Endodermal cell (in vitro differentiated cells): ENCODE measurements around the gene SERPINF2. TPM values are rescaled to one million over a fixed set of nuclear protein-coding genes. Genes with fewer than 3 reads are reported as not detected.
"Not testable (repeated sequence)": the region's sequence is repeated elsewhere in the genome, so short reads cannot be mapped to it uniquely, and the experiment has no call there.

Source experiments
- DNase-seq: peaks from one replicate; pipeline ENCODE4 v3.0.0-alpha.2; 2017
- H3K27ac ChIP-seq: 2 replicates; pipeline ENCODE4 v1.5.1; 2013; ENCODE audit warnings: mild to moderate bottlenecking, low read depth, low read length, moderate library complexity
- H3K27me3 ChIP-seq: 2 replicates; pipeline ENCODE4 v1.6.1; 2013; ENCODE audit warnings: mild to moderate bottlenecking, low read length, moderate library complexity; ENCODE audit not compliant: insufficient read depth, control insufficient read depth, poor library complexity, severe bottlenecking
- H3K36me3 ChIP-seq: 2 replicates; pipeline ENCODE4 v1.7.0; 2013; ENCODE audit warnings: mild to moderate bottlenecking, low read length, moderate library complexity; ENCODE audit not compliant: control insufficient read depth, insufficient read depth
- H3K4me1 ChIP-seq: one replicate; pipeline ENCODE4 v1.7.0; 2013; ENCODE audit warnings: low read length; ENCODE audit not compliant: control insufficient read depth, insufficient read depth
- H3K4me3 ChIP-seq: 2 replicates; pipeline ENCODE4 v1.5.1; 2013; ENCODE audit warnings: mild to moderate bottlenecking, low read length, moderate library complexity
- H3K9ac ChIP-seq: 2 replicates; pipeline ENCODE4 v1.6.1; 2013; ENCODE audit warnings: mild to moderate bottlenecking, low read length, moderate library complexity; ENCODE audit not compliant: poor library complexity, severe bottlenecking; ENCODE audit errors: extremely low read depth
- H3K9me3 ChIP-seq: 2 replicates; pipeline ENCODE4 v1.6.1; 2013; ENCODE audit warnings: mild to moderate bottlenecking, low read length, moderate library complexity; ENCODE audit not compliant: control insufficient read depth
- H3K27ac Mint-ChIP-seq: 2 replicates; pipeline ENCODE4 v1.8.0; 2020; ENCODE audit warnings: mixed read lengths
- H3K27me3 Mint-ChIP-seq: 2 replicates; pipeline ENCODE4 v1.8.0; 2021; ENCODE audit warnings: mild to moderate bottlenecking, mixed read lengths; ENCODE audit not compliant: insufficient read depth
- H3K36me3 Mint-ChIP-seq: 2 replicates; pipeline ENCODE4 v1.8.0; 2020; ENCODE audit warnings: low read depth, mixed read lengths
- H3K4me1 Mint-ChIP-seq: 2 replicates; pipeline ENCODE4 v1.8.0; 2020; ENCODE audit warnings: mixed read lengths
- H3K4me3 Mint-ChIP-seq: 2 replicates; pipeline ENCODE4 v1.8.0; 2020; ENCODE audit warnings: mild to moderate bottlenecking, moderate library complexity, mixed read lengths
- H3K9me3 Mint-ChIP-seq: 2 replicates; pipeline ENCODE4 v1.8.0; 2020; ENCODE audit warnings: mild to moderate bottlenecking, mixed read lengths
- CTCF ChIP-seq: fragments of 200-600 bp; sonication (generic); conservative IDR thresholded peaks from 2 replicates; pipeline ENCODE4 v1.5.0; 2021; ENCODE audit warnings: antibody characterized with exemption, mild to moderate bottlenecking
- WGBS, 2 experiments: methylation state at CpG; one replicate each; pipeline versions ENCODE4 v1.1.5 to v1.1.7; 2013; ENCODE audit warnings: missing lambda C conversion rate in 2 of 2, mixed read lengths in 1 of 2; ENCODE audit not compliant: insufficient coverage in 1 of 2, insufficient read length in 1 of 2; 5-methylcytosine and 5-hydroxymethylcytosine counted together
- total RNA-seq, 2 donors: library from RNA; stranded (reverse); fragmentation: NEBNext Ultra II Directional in 1 of 2; extraction: Animal tissue kit (Norgen Biotek cat#: 25700) in 1 of 2; gene quantifications; 2 replicates in 1 of 2; 3 replicates in 1 of 2; pipeline ENCODE4 v1.2.1, GENCODE V29; 2021

SERPINF2 gene
- total RNA-seq, 2 donors from 2014 or later: 0.86 to 1.8 TPM

GRCh38 chr17:1793447-1793806 lies 50.8 kb downstream of the SERPINF2 start:
- peaks cover 45% of the 10 kb centered on the region for H3K36me3 Mint-ChIP-seq
- H3K27ac Mint-ChIP-seq: no peak overlapping the region
- H3K4me1 Mint-ChIP-seq: no peaks in the 10 kb centered on the region
- Histone ChIP-seq H3K27ac (no peak overlapping the region), H3K27me3 (no peaks in the 10 kb centered on the region), H3K4me1 (no peaks in the 10 kb centered on the region), H3K36me3 (peaks cover 14% of the 10 kb centered on the region), H3K9ac (no peak overlapping the region), H3K9me3 (no peaks in the 10 kb centered on the region), H3K4me3 (no peak overlapping the region)
- no peaks in the 10 kb centered on the region for H3K27me3 Mint-ChIP-seq
- no peak for TF ChIP-seq CTCF
- no peak overlapping the region for H3K4me3 Mint-ChIP-seq
- 97 to 100% methylated on average over 1 of the region's 1 CpG for WGBS, 2 experiments
- DNase-seq: no peak
- H3K9me3 Mint-ChIP-seq: no peaks in the 10 kb centered on the region

DNA sequence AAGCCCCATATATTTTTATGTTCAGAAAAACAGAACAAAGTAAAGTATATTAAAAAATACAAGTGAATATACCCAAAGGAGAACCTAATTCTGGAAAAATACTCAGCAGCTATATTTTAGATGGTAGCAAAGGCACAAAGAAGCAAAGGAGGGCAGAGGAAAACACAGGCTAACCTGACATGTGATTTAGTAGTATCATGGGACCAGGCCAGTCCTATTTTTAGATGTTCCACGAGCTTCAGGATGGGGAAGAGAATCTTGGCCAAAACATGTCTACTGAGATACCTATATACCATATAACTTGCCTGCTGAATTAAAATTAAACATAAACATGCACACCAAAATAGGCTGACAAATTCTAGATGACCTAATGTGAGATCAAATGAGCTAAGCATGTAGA lies 54.1 kb downstream of the SERPINF2 start:
- no peaks in the 10 kb centered on the region for H3K4me1 Mint-ChIP-seq
- H3K27ac ChIP-seq: no peak overlapping the region
- no peak overlapping the region for H3K4me3 Mint-ChIP-seq
- 50 to 89% methylated on average over 1 of the region's 1 CpG for WGBS, 2 experiments
- H3K4me3 ChIP-seq: no peak overlapping the region
- TF ChIP-seq CTCF: no peak
- no peak overlapping the region for H3K27ac Mint-ChIP-seq
- no peak overlapping the region for H3K9ac ChIP-seq
- no peaks in the 10 kb centered on the region for H3K4me1 ChIP-seq
- no peaks in the 10 kb centered on the region for H3K27me3 Mint-ChIP-seq
- H3K9me3 Mint-ChIP-seq: no peaks in the 10 kb centered on the region
- H3K27me3 ChIP-seq: no peaks in the 10 kb centered on the region
- DNase-seq: no peak
- peaks cover 25% of the 10 kb centered on the region for H3K36me3 ChIP-seq
- H3K9me3 ChIP-seq: no peaks in the 10 kb centered on the region
- H3K36me3 Mint-ChIP-seq: peaks cover 45% of the 10 kb centered on the region

DNA sequence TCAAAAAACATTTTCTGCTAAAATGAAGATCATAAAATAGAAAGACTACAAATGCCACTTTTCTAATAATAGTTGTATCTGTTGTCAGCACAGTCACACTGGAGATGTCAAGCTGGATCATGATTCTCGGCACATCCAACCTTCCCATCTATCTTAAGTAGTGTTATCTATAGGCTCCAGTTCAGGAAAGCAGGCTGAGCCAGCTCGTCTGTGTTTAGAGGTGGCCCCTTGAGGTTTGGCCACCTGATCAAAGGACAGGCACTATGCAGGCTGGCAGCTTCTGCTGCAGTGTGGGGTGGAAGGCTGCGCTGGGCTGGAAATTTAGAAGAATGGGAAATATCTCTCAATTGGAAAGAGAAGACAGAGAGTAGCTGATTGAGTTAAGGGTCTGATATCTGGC lies 54.7 kb downstream of the SERPINF2 start:
- no peaks in the 10 kb centered on the region for H3K9me3 Mint-ChIP-seq
- WGBS, 2 experiments: 90 to 94% methylated on average over 2 to 3 of the region's 3 CpGs
- H3K4me3 ChIP-seq: no peak overlapping the region
- peaks cover 30% of the 10 kb centered on the region for H3K36me3 ChIP-seq
- no peak overlapping the region for H3K4me3 Mint-ChIP-seq
- peaks cover 48% of the 10 kb centered on the region for H3K36me3 Mint-ChIP-seq
- no peak for TF ChIP-seq CTCF
- no peak for DNase-seq
- no peaks in the 10 kb centered on the region for H3K4me1 ChIP-seq
- H3K27ac Mint-ChIP-seq: peak overlapping the region; percentile 69
- H3K27me3 ChIP-seq: no peaks in the 10 kb centered on the region
- H3K4me1 Mint-ChIP-seq: no peaks in the 10 kb centered on the region
- H3K9ac ChIP-seq: no peak overlapping the region
- no peaks in the 10 kb centered on the region for H3K27me3 Mint-ChIP-seq
- H3K9me3 ChIP-seq: no peaks in the 10 kb centered on the region
- H3K27ac ChIP-seq: no peak overlapping the region

- not testable (repeated sequence) for H3K4me1 Mint-ChIP-seq, DNase-seq, H3K27ac ChIP-seq, H3K4me3 ChIP-seq, H3K9me3 Mint-ChIP-seq, H3K4me3 Mint-ChIP-seq, H3K9me3 ChIP-seq, H3K4me1 ChIP-seq, H3K27ac Mint-ChIP-seq, H3K27me3 Mint-ChIP-seq, H3K9ac ChIP-seq, H3K27me3 ChIP-seq
- H3K36me3 Mint-ChIP-seq: peaks cover 50% of the 10 kb centered on the region
- H3K36me3 ChIP-seq: peaks cover 35% of the 10 kb centered on the region
- 93 to 97% methylated on average over 4 to 8 of the region's 8 CpGs for WGBS, 2 experiments
Measured at GRCh38 chr17:1797846-1798245, 55.2 kb downstream of the SERPINF2 start.
